SK-N-SH treated with all-trans-retinoic acid at 6 μM for 48 hours (cell line): ENCODE measurements around the gene ANK3.

ENCODE experiments used
- CSDC2 ChIP-seq: fragments of 250-450 bp; sonication (Bioruptor Pico); IDR thresholded peaks from 2 replicates; pipeline ENCODE4 v1.5.0; 2020; ENCODE audit warnings: mild to moderate bottlenecking, moderate library complexity
- ZC3H10 ChIP-seq: fragments of 250-450 bp; sonication (Bioruptor Pico); IDR thresholded peaks from 2 replicates; pipeline ENCODE4 v1.5.1; 2021; ENCODE audit warnings: mild to moderate bottlenecking, moderate library complexity
- ZFP30 ChIP-seq: fragments of 450-650 bp; formaldehyde crosslinking; IDR thresholded peaks from 2 replicates; pipeline ENCODE4 v1.5.0; 2022; ENCODE audit warnings: mild to moderate bottlenecking, moderate library complexity
- ZNF565 ChIP-seq: fragments of 450-650 bp; formaldehyde crosslinking; conservative IDR thresholded peaks from 2 replicates; pipeline ENCODE4 v1.5.0; 2020; ENCODE audit warnings: low read depth, mild to moderate bottlenecking, moderate library complexity
- ZNF70 ChIP-seq: fragments of 450-650 bp; formaldehyde crosslinking; IDR thresholded peaks from 2 replicates; pipeline ENCODE4 v1.5.0; 2020; ENCODE audit warnings: mild to moderate bottlenecking, moderate library complexity
- TF ChIP-seq, protein P1 (sequence below): fragments of 250-450 bp; sonication (Bioruptor Pico); IDR thresholded peaks from 2 replicates; pipeline ENCODE4 v1.8.0; 2021; ENCODE audit warnings: low read depth, mild to moderate bottlenecking, moderate library complexity, borderline replicate concordance
- TF ChIP-seq, protein P2 (sequence below): fragments of 250-450 bp; sonication (Bioruptor Pico); IDR thresholded peaks from 2 replicates; pipeline ENCODE4 v1.8.0; 2020; ENCODE audit warnings: mild to moderate bottlenecking, moderate library complexity, borderline replicate concordance

DNA sequence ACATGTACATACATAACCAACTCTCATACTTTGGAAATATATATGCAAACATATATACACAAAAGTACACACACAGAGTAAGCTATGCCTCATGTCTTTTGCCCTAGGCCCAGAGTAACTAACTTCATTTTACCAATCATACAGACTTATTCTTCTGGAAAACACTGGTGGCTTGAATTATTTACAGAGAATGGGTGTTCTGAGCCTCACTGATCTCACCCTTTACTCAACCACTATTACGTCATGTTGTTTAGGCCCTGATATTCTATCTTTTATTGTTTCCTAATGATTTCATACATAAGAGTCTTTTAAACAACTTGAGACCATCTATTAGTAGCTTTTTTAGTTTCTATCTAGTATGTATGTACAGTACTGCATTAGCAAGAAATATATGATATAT is 43.0 kb downstream of the ANK3 start:
- TF ChIP-seq ZNF70 (CRISPR knock-in tag) = no peak
- no peak for TF ChIP-seq ZFP30
- no peak for TF ChIP-seq ZC3H10 (CRISPR knock-in tag)
- TF ChIP-seq CSDC2 = no peak
- TF ChIP-seq ZNF565 (CRISPR knock-in tag) = no peak
- TF ChIP-seq, protein P1, sequence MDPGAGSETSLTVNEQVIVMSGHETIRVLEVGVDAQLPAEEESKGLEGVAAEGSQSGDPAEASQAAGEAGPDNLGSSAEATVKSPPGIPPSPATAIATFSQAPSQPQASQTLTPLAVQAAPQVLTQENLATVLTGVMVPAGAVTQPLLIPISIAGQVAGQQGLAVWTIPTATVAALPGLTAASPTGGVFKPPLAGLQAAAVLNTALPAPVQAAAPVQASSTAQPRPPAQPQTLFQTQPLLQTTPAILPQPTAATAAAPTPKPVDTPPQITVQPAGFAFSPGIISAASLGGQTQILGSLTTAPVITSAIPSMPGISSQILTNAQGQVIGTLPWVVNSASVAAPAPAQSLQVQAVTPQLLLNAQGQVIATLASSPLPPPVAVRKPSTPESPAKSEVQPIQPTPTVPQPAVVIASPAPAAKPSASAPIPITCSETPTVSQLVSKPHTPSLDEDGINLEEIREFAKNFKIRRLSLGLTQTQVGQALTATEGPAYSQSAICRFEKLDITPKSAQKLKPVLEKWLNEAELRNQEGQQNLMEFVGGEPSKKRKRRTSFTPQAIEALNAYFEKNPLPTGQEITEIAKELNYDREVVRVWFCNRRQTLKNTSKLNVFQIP (CRISPR knock-in tag) = no peak
- TF ChIP-seq, protein P2, sequence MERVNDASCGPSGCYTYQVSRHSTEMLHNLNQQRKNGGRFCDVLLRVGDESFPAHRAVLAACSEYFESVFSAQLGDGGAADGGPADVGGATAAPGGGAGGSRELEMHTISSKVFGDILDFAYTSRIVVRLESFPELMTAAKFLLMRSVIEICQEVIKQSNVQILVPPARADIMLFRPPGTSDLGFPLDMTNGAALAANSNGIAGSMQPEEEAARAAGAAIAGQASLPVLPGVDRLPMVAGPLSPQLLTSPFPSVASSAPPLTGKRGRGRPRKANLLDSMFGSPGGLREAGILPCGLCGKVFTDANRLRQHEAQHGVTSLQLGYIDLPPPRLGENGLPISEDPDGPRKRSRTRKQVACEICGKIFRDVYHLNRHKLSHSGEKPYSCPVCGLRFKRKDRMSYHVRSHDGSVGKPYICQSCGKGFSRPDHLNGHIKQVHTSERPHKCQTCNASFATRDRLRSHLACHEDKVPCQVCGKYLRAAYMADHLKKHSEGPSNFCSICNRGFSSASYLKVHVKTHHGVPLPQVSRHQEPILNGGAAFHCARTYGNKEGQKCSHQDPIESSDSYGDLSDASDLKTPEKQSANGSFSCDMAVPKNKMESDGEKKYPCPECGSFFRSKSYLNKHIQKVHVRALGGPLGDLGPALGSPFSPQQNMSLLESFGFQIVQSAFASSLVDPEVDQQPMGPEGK (CRISPR knock-in tag) = no peak
